ENCODE results near the gene ADM2. TPM values are rescaled to one million over a fixed set of nuclear protein-coding genes. Genes with fewer than 3 reads are reported as not detected.
A peak's percentile ranks its signal among the peaks of the same experiment; 100 is the strongest.
"Not testable (repeated sequence)": the region's sequence is repeated elsewhere in the genome, so short reads cannot be mapped to it uniquely, and the experiment has no call there.

Gene ADM2
- total and polyA plus RNA-seq, 3 experiments from 2014 or later, result 0.24 to 3.5 (median 3.4) TPM

DNA sequence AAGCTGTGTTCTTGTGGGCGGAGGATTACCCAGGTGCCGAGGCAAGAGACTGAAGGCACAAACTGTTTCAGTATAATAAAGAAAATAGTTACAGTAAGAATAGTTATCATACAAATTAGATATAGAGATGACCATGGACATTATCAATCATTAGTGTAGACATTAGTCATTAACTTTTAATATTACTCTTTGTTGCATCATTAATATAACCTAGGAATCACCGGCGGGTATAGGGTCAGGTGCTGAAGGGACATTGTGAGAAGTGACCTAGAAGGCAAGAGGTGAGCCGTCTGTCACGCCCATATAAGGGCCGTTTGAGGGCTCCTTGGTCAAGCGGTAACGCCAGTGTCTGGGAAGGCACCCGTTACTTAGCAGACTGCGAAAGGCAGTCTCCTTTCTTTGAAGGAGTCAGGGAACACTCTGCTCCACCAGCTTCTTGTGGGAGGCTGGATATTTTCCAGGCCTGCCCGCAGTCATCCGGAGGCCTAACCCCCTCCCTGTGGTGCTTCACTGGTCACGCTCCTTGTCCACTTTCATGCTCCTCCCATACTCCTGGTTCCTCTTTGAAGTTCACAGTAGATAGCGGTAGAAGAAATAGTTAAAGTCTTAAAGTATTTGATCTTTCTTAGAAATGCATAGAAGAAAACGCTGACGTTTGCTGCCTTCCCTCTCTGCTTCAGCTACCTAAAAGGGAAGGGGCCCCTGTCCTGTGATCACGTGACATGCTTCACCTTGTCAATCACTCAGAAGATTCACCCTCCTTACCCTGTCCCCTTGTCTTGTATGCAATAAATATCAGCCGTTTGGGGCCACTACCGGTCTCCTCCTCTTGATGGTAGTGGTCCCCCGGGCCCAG lies 52.7 kb downstream of the ADM2 start:
- H3K9me3 Mint-ChIP-seq; POLR2A ChIA-PET; H3K27me3 ChIP-seq (ENCODE audit: insufficient read depth, low read length, poor library complexity, severe bottlenecking); H3K36me3 ChIP-seq (ENCODE audit: insufficient read depth, low read length); H3K4me3 ChIP-seq (ENCODE audit: low read length); H3K9me3 ChIP-seq (ENCODE audit: low read length); H3K27me3 Mint-ChIP-seq; H3K36me3 Mint-ChIP-seq: not testable (repeated sequence)
- peaks cover 19% of the 10 kb centered on the region for H3K4me1 ChIP-seq (ENCODE audit: insufficient read depth, low read length)
- H3K4me1 Mint-ChIP-seq, result peaks cover 13 to 21% (median 18%) of the 10 kb centered on the region in 3 donors
- DNase-seq, result peak in 1 of 5 donors; percentile 21
- H3K4me3 Mint-ChIP-seq, result peak overlapping the region in 2 of 7 donors; percentile 54 to 73
- H3K27ac Mint-ChIP-seq, result peak overlapping the region in 6 of 8 donors; percentile 26 to 99 (median 76)
- CTCF ChIA-PET, result interaction anchor here (3.3 to 6.5 kb wide), 2 partner anchors 8 to 15 kb away, joined by 26 to 47 read pairs; partner anchors contain the start of gene SCO2
- peak overlapping the region; percentile 65 for H3K27ac ChIP-seq (ENCODE audit: low read depth, low read length)

DNA sequence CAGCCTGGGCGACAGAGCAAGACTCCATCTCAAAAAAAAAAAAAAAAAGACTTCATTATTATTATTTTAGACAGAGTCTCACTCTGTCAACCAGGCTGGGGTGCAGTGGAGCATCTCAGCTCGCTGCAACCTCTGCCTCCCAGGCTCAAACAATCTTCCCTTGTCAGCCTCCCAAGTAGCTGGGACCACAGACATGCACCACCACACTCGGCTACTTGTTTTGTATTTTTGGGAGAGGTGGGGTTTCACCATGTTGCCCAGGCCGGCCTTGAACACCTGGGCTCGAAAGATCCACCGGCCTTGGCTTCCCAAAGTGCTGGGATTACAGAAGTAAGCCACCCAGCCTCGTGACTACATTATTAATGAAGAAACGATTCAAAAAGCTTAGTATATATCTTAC lies 53.8 kb downstream of the ADM2 start:
- H3K27me3 ChIP-seq (ENCODE audit: insufficient read depth, low read length, poor library complexity, severe bottlenecking), result no peaks in the 10 kb centered on the region
- no peaks in the 10 kb centered on the region for H3K9me3 ChIP-seq (ENCODE audit: low read length)
- H3K27ac Mint-ChIP-seq, result no peak overlapping the region
- CTCF ChIA-PET, result interaction anchor here (1.1 to 6.5 kb wide), 5 partner anchors 9 to 86 kb away, joined by 3 to 47 read pairs (median 4); partner anchors contain the start of genes SCO2 and SYCE3
- no peak overlapping the region for H3K4me3 ChIP-seq (ENCODE audit: low read length)
- POLR2A ChIA-PET, result interaction anchor here (0.6 kb wide), 1 partner anchor 27 kb away, joined by 3 read pairs; the partner anchor contains the start of gene LMF2
- no peak overlapping the region for H3K4me3 Mint-ChIP-seq
- H3K9me3 Mint-ChIP-seq, result no peaks in the 10 kb centered on the region
- DNase-seq, result peak in 1 of 5 donors; percentile 20
- H3K27ac ChIP-seq (ENCODE audit: low read depth, low read length), result no peak overlapping the region
- H3K36me3 ChIP-seq (ENCODE audit: insufficient read depth, low read length), result no peaks in the 10 kb centered on the region
- peaks cover 0 to 1% (median 0%) of the 10 kb centered on the region in 3 donors for H3K36me3 Mint-ChIP-seq
- H3K27me3 Mint-ChIP-seq, result peaks cover 0 to 2% of the 10 kb centered on the region in 2 donors
- peaks cover 23 to 30% (median 28%) of the 10 kb centered on the region in 3 donors for H3K4me1 Mint-ChIP-seq
- peaks cover 27% of the 10 kb centered on the region for H3K4me1 ChIP-seq (ENCODE audit: insufficient read depth, low read length)

Other genes with a start within 250 kb of the ADM2 start
- gene TUBGCP6, start 236.5 kb upstream of the ADM2 start, total RNA-seq, result 10 to 100 TPM; 51.4 to 52.2 TPM
- 18.6 TPM for gene TUBGCP6, start 236.5 kb upstream of the ADM2 start, polyA plus RNA-seq
- gene HDAC10, start 230.3 kb upstream of the ADM2 start, total RNA-seq, result 10 to 100 TPM; 42.5 to 44.7 TPM
- 7.5 TPM for gene HDAC10, start 230.3 kb upstream of the ADM2 start, polyA plus RNA-seq
- 1 to 10 TPM; 9.3 to 9.7 TPM for gene MAPK12, start 219.9 kb upstream of the ADM2 start, total RNA-seq
- 0.03 TPM for gene MAPK12, start 219.9 kb upstream of the ADM2 start, polyA plus RNA-seq
- gene MAPK11, start 211.2 kb upstream of the ADM2 start, total RNA-seq, result 10 to 100 TPM; 12.8 to 13.2 TPM
- 0.28 TPM for gene MAPK11, start 211.2 kb upstream of the ADM2 start, polyA plus RNA-seq
- gene PLXNB2, start 173.9 kb upstream of the ADM2 start, total RNA-seq, result 10 to 100 TPM; 13.4 to 14.4 TPM
- 0.17 TPM for gene PLXNB2, start 173.9 kb upstream of the ADM2 start, polyA plus RNA-seq
- gene DENND6B, start 154.5 kb upstream of the ADM2 start, total RNA-seq, result 1 to 10 TPM; 3.9 to 4.3 TPM
- 0.67 TPM for gene DENND6B, start 154.5 kb upstream of the ADM2 start, polyA plus RNA-seq
- 10 to 100 TPM; 49.7 to 55.9 TPM for gene PPP6R2, start 138.2 kb upstream of the ADM2 start, total RNA-seq
- gene PPP6R2, start 138.2 kb upstream of the ADM2 start, polyA plus RNA-seq, result 34.2 TPM
- 100 to 1,000 TPM; 144 to 150 TPM for gene SBF1, start 6.5 kb upstream of the ADM2 start, total RNA-seq
- gene SBF1, start 6.5 kb upstream of the ADM2 start, polyA plus RNA-seq, result 43.8 TPM
- under 1 TPM in 1 of 2 experiments, not detected in 1; 0.31 TPM for gene MIOX, start 5.3 kb downstream of the ADM2 start, total RNA-seq
- gene MIOX, start 5.3 kb downstream of the ADM2 start, polyA plus RNA-seq, result not detected
- gene LMF2, start 26.2 kb downstream of the ADM2 start, total RNA-seq, result 10 to 100 TPM; 88.6 to 89.4 TPM
- gene LMF2, start 26.2 kb downstream of the ADM2 start, polyA plus RNA-seq, result 33.6 TPM
- 100 to 1,000 TPM; 155 to 165 TPM for gene NCAPH2, start 26.7 kb downstream of the ADM2 start, total RNA-seq
- 36.5 TPM for gene NCAPH2, start 26.7 kb downstream of the ADM2 start, polyA plus RNA-seq
- 1 to 10 TPM; 2.4 to 3.5 TPM for gene SCO2, start 44.1 kb downstream of the ADM2 start, total RNA-seq
- 6.5 TPM for gene SCO2, start 44.1 kb downstream of the ADM2 start, polyA plus RNA-seq
- 10 to 100 TPM; 86.1 to 93.6 TPM for gene TYMP, start 48.5 kb downstream of the ADM2 start, total RNA-seq
- 17.5 TPM for gene TYMP, start 48.5 kb downstream of the ADM2 start, polyA plus RNA-seq
- gene KLHDC7B, start 64.4 kb downstream of the ADM2 start, total RNA-seq, result 1 to 10 TPM; 5.1 to 6.2 TPM
- gene KLHDC7B, start 64.4 kb downstream of the ADM2 start, polyA plus RNA-seq, result 8.1 TPM
- not detected for gene SYCE3, start 81.4 kb downstream of the ADM2 start, total RNA-seq
- gene SYCE3, start 81.4 kb downstream of the ADM2 start, polyA plus RNA-seq, result not detected
- gene CPT1B, start 96.9 kb downstream of the ADM2 start, total RNA-seq, result 10 to 100 TPM; 43.6 to 45.0 TPM
- gene CPT1B, start 96.9 kb downstream of the ADM2 start, polyA plus RNA-seq, result 0.40 TPM
- gene CHKB, start 101.3 kb downstream of the ADM2 start, total RNA-seq, result 10 to 100 TPM; 72.1 to 76.1 TPM
- gene CHKB, start 101.3 kb downstream of the ADM2 start, polyA plus RNA-seq, result 33.3 TPM
- under 1 TPM; 0.20 to 0.28 TPM for gene MAPK8IP2, start 119.2 kb downstream of the ADM2 start, total RNA-seq
- not detected for gene MAPK8IP2, start 119.2 kb downstream of the ADM2 start, polyA plus RNA-seq
- gene ARSA, start 146.6 kb downstream of the ADM2 start, total RNA-seq, result 10 to 100 TPM; 23.6 to 25.3 TPM
- 10.6 TPM for gene ARSA, start 146.6 kb downstream of the ADM2 start, polyA plus RNA-seq
- under 1 TPM; 0.07 TPM for gene SHANK3, start 191.3 kb downstream of the ADM2 start, total RNA-seq
- gene SHANK3, start 191.3 kb downstream of the ADM2 start, polyA plus RNA-seq, result not detected

Data from CD8-positive, alpha-beta memory T cell (primary cell).